D721Med (cell line): Measurements from ENCODE around the gene CCDC88B.

ENCODE experiments used
- DNase-seq: peaks from one replicate; pipeline ENCODE4 v3.0.0; 2011; ENCODE audit warnings: low spot score; ENCODE audit not compliant: insufficient read length
- FAIRE-seq: peaks from 2 replicates; lab custom pipeline; 2011; peaks lifted over from hg19 to GRCh38; lab: Jason Lieb, UNC
- CTCF ChIP-seq: IDR thresholded peaks from 2 replicates; pipeline ENCODE4 v1.5.1; 2012; ENCODE audit warnings: mild to moderate bottlenecking, control low read depth; ENCODE audit not compliant: insufficient read depth; ENCODE audit errors: missing control alignments

Gene CCDC88B, protein sequence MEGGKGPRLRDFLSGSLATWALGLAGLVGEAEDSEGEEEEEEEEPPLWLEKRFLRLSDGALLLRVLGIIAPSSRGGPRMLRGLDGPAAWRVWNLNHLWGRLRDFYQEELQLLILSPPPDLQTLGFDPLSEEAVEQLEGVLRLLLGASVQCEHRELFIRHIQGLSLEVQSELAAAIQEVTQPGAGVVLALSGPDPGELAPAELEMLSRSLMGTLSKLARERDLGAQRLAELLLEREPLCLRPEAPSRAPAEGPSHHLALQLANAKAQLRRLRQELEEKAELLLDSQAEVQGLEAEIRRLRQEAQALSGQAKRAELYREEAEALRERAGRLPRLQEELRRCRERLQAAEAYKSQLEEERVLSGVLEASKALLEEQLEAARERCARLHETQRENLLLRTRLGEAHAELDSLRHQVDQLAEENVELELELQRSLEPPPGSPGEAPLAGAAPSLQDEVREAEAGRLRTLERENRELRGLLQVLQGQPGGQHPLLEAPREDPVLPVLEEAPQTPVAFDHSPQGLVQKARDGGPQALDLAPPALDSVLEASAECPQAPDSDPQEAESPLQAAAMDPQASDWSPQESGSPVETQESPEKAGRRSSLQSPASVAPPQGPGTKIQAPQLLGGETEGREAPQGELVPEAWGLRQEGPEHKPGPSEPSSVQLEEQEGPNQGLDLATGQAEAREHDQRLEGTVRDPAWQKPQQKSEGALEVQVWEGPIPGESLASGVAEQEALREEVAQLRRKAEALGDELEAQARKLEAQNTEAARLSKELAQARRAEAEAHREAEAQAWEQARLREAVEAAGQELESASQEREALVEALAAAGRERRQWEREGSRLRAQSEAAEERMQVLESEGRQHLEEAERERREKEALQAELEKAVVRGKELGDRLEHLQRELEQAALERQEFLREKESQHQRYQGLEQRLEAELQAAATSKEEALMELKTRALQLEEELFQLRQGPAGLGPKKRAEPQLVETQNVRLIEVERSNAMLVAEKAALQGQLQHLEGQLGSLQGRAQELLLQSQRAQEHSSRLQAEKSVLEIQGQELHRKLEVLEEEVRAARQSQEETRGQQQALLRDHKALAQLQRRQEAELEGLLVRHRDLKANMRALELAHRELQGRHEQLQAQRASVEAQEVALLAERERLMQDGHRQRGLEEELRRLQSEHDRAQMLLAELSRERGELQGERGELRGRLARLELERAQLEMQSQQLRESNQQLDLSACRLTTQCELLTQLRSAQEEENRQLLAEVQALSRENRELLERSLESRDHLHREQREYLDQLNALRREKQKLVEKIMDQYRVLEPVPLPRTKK (N-terminal part only)

GRCh38 chr11:64339754-64340408 is at the start of gene CCDC88B:
TSS of gene CCDC88B (plus strand) at chr11:64340204. CDS start at chr11:64340267, 63 bp downstream.
- FAIRE-seq (no peak), DNase-seq (no peak)
- TF ChIP-seq CTCF: no peak

- no peak for TF ChIP-seq CTCF
- DNase-seq: no peak
- FAIRE-seq: no peak
Observed at GRCh38 chr11:64290352-64291261, 49.4 kb upstream of the CCDC88B start.

DNA sequence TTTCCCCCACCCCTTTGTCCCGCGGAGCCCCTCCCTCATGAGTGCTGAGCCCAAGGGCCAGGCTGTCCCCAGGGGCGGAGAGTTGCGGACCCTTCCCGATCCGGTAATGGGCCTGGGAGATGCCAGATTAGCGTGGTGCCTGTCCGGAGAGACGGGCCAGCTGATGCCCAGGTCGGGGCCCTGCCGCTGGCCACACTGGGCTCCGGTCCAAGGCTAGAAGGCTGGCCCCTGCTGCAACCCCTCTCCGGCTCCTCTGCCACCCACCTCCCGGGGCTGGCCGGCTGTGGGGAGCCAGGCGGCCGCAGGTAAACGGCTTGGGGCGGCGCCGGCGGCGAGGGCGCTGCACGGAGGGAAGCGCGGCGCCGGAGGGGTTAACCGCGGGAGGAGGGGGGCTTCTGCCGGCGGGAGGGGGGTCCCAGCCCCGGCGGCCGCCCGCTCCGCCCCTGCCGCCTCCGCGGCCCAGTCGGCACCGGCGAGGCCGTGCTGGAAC is 48.7 kb upstream of the CCDC88B start, which contains the start of gene KCNK4:
TSS of gene KCNK4 (plus strand) at position 41 of the 490 bp plus-strand sequence. CDS start 1,717 bp downstream, outside the sequence.
- no peak for DNase-seq
- TF ChIP-seq CTCF: no peak
- FAIRE-seq: no peak

DNA sequence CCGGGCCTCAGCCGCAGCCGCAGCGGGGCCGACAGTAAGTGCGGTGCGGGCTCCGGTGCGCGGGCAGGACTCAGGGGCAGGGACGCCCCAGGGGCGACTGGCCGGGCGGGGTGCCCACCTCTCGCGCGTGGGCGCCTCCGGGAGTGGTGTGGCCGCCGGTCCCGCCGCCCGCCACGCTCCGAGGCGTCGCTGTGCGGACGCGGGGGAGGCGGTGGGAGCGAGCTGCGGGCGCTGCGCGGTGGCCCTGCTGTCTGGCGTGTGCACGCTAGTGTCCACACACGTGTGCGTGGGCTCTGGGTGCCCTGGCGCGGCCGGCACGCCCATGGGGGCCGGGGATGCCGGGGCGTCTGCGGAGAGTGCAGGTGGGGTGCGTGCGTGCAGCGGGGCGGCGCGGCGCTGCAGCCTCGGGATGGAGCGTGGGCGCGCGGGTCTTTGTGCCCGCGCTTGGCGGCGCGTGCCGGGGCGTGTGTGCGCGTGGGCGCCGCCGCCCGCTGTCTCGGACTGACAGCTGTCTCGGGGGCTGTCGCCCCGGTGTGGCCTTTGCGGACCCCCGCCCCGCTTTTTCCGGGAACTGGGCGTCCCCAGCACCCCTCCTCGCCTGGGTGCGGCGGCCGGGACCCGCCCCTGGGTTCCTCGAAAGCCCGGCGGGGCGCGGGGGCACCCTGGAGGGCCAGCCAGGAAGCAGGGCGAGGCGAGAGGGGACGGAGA is 48.1 kb upstream of the CCDC88B start:
- DNase-seq: no peak
- TF ChIP-seq CTCF: no peak
- FAIRE-seq: no peak

DNA sequence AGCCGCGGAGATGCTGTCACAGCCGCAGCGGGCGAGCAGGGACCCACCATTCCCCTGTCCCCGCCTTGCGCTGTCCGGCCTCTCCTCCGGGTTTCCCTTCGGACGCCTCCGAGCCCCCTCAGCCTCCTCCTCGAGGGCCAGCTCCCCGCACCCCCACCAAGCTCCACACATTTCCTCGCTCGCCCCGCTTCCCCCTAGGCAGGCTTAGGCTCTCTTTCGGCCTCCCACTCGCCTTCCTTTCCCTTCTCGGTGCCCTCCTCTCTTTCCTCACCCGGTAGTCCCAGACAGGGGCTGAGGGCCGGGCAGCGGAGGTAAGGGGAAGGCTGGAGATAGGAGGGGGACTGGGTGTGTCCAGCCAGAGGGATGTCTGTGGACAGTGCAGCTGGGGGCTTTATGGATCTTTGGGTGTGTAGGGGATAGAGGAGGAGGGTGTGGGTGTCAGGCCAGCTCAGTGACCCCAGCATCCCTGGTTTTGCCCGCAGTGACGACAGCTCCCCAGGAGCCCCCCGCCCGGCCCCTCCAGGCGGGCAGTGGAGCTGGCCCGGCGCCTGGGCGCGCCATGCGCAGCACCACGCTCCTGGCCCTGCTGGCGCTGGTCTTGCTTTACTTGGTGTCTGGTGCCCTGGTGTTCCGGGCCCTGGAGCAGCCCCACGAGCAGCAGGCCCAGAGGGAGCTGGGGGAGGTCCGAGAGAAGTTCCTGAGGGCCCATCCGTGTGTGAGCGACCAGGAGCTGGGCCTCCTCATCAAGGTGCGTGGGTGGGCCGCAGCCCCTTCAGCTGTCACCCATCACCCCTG is 47.3 kb upstream of the CCDC88B start:
- DNase-seq (no peak), FAIRE-seq (no peak)
- TF ChIP-seq CTCF: no peak
